Karpas-422 (cell line): ENCODE results near the gene ZNF516. TPM values are rescaled to one million over a fixed set of nuclear protein-coding genes. Genes with fewer than 3 reads are reported as not detected.

Source experiments
- DNase-seq: peaks from one replicate; pipeline ENCODE4 v3.0.0-alpha.2; 2015
- H2AFZ ChIP-seq: fragments of 200-600 bp; sonication (generic); 2 replicates; pipeline ENCODE4 v1.6.1; 2014; ENCODE audit warnings: antibody characterized with exemption, low read length, mixed read lengths
- H3K27ac ChIP-seq: fragments of 200-600 bp; sonication (generic); 2 replicates; pipeline ENCODE4 v1.5.1; 2014; ENCODE audit warnings: mild to moderate bottlenecking, low read length, moderate library complexity
- H3K27me3 ChIP-seq: fragments of 200-600 bp; sonication (generic); 2 replicates; pipeline ENCODE4 v1.6.1; 2014; ENCODE audit warnings: low read length, mixed read lengths
- H3K36me3 ChIP-seq: fragments of 200-600 bp; sonication (generic); 2 replicates; pipeline ENCODE4 v1.6.1; 2014; ENCODE audit warnings: low read length, mixed read lengths; ENCODE audit not compliant: insufficient read depth
- H3K4me1 ChIP-seq: fragments of 200-600 bp; sonication (generic); 2 replicates; pipeline ENCODE4 v1.6.1; 2014; ENCODE audit warnings: mild to moderate bottlenecking, low read length, mixed read lengths
- H3K4me2 ChIP-seq: fragments of 200-600 bp; sonication (generic); 2 replicates; pipeline ENCODE4 v1.6.1; 2014; ENCODE audit warnings: low read length, low read depth, mild to moderate bottlenecking; ENCODE audit not compliant: poor library complexity, severe bottlenecking
- H3K4me3 ChIP-seq: fragments of 200-600 bp; sonication (generic); 2 replicates; pipeline ENCODE4 v1.5.1; 2014; ENCODE audit warnings: mild to moderate bottlenecking, antibody characterized with exemption, low read length, mixed read lengths
- H3K79me2 ChIP-seq: fragments of 200-600 bp; sonication (generic); 2 replicates; pipeline ENCODE4 v1.6.1; 2014; ENCODE audit warnings: mild to moderate bottlenecking, low read length, mixed read lengths
- H3K9ac ChIP-seq: fragments of 200-600 bp; sonication (generic); 2 replicates; pipeline ENCODE4 v1.6.0; 2014; ENCODE audit warnings: low read length
- H3K9me2 ChIP-seq: fragments of 200-600 bp; sonication (generic), shearing (Covaris generic); replicated peaks from 2 replicates; pipeline ENCODE4 v1.6.0; 2014; ENCODE audit warnings: mild to moderate bottlenecking, low read length, moderate library complexity; ENCODE audit not compliant: insufficient read depth
- H3K9me3 ChIP-seq: fragments of 300-700, 200-600 bp; sonication (generic); 2 replicates; pipeline ENCODE4 v1.6.1; 2014; ENCODE audit warnings: low read length, mixed read lengths
- H4K20me1 ChIP-seq: fragments of 200-600 bp; sonication (generic); 2 replicates; pipeline ENCODE4 v1.6.1; 2014; ENCODE audit warnings: mild to moderate bottlenecking, antibody characterized with exemption, low read length, low read depth; ENCODE audit not compliant: insufficient read depth
- total RNA-seq: library from RNA; depleted of rRNA; stranded (reverse); fragments of >200 nt; shearing (Covaris generic); gene quantifications from 2 replicates; pipeline ENCODE4 v1.2.3, GENCODE V29; 2014; ENCODE audit warnings: low replicate concordance

ZNF516 gene
- total RNA-seq, 1 experiment from 2014 or later: 41.0 TPM

- Histone ChIP-seq H3K27ac (no peak overlapping the region), H3K9me3 (no peaks in the 10 kb centered on the region), H3K4me3 (no peak overlapping the region), H4K20me1 (peaks cover 3% of the 10 kb centered on the region; the same call in 1 of the 2 replicates), H3K4me1 (peaks cover 16% of the 10 kb centered on the region), H3K79me2 (peaks cover 51% of the 10 kb centered on the region), H3K9me2 (no peaks in the 10 kb centered on the region), H2AFZ (no peak overlapping the region), H3K9ac (no peak overlapping the region), H3K36me3 (peaks cover 60% of the 10 kb centered on the region; the same call in 1 of the 2 replicates), H3K27me3 (no peaks in the 10 kb centered on the region), H3K4me2 (no peak overlapping the region)
- no peak for DNase-seq
Measured at GRCh38 chr18:76363436-76364120, 131.5 kb downstream of the ZNF516 start.

GRCh38 chr18:76362676-76363075, 132.4 kb downstream of the ZNF516 start:
- Histone ChIP-seq H2AFZ (no peak overlapping the region), H3K4me1 (peaks cover 16% of the 10 kb centered on the region), H3K4me2 (no peak overlapping the region), H3K4me3 (no peak overlapping the region), H3K9ac (no peak overlapping the region), H3K79me2 (peaks cover 42% of the 10 kb centered on the region), H3K9me2 (no peaks in the 10 kb centered on the region), H3K27me3 (no peaks in the 10 kb centered on the region), H3K27ac (no peak overlapping the region), H3K9me3 (no peaks in the 10 kb centered on the region), H4K20me1 (peaks cover 3% of the 10 kb centered on the region; the same call in 1 of the 2 replicates), H3K36me3 (peaks cover 67% of the 10 kb centered on the region)
- no peak for DNase-seq

GRCh38 chr18:76361219-76361618, 133.8 kb downstream of the ZNF516 start:
- peaks cover 3% of the 10 kb centered on the region; the same call in 1 of the 2 replicates for H4K20me1 ChIP-seq
- DNase-seq: no peak

GRCh38 chr18:76359909-76360308, 135.1 kb downstream of the ZNF516 start:
- H3K79me2 ChIP-seq: peaks cover 16% of the 10 kb centered on the region
- H3K36me3 ChIP-seq: peaks cover 70% of the 10 kb centered on the region
- H3K9me2 ChIP-seq: no peaks in the 10 kb centered on the region
- no peaks in the 10 kb centered on the region for H3K27me3 ChIP-seq
- peaks cover 16% of the 10 kb centered on the region for H3K4me1 ChIP-seq
- H3K9ac ChIP-seq: no peak overlapping the region
- no peak overlapping the region for H3K4me2 ChIP-seq
- no peak overlapping the region for H3K4me3 ChIP-seq
- no peak for DNase-seq
- no peak overlapping the region for H3K27ac ChIP-seq
- H3K9me3 ChIP-seq: no peaks in the 10 kb centered on the region
- H4K20me1 ChIP-seq: peaks cover 3% of the 10 kb centered on the region; the same call in 1 of the 2 replicates
- H2AFZ ChIP-seq: no peak overlapping the region

More at GRCh38 chr18:76361219-76361618, 133.8 kb downstream of the ZNF516 start:
- Histone ChIP-seq H3K4me1 (peaks cover 17% of the 10 kb centered on the region), H3K27me3 (no peaks in the 10 kb centered on the region), H3K9ac (no peak overlapping the region), H3K4me3 (no peak overlapping the region), H3K27ac (no peak overlapping the region), H2AFZ (no peak overlapping the region), H3K79me2 (peaks cover 28% of the 10 kb centered on the region), H3K9me2 (no peaks in the 10 kb centered on the region), H3K9me3 (no peaks in the 10 kb centered on the region), H3K36me3 (peaks cover 72% of the 10 kb centered on the region), H3K4me2 (no peak overlapping the region)

- Histone ChIP-seq H3K9ac (no peak overlapping the region), H3K4me3 (no peak overlapping the region), H3K27ac (no peak overlapping the region), H4K20me1 (no peaks in the 10 kb centered on the region), H3K9me3 (no peaks in the 10 kb centered on the region), H3K4me1 (peaks cover 11% of the 10 kb centered on the region), H3K79me2 (peaks cover 5% of the 10 kb centered on the region; the same call in 1 of the 2 replicates), H3K9me2 (no peaks in the 10 kb centered on the region), H3K4me2 (no peak overlapping the region), H3K36me3 (peaks cover 75% of the 10 kb centered on the region), H3K27me3 (no peaks in the 10 kb centered on the region), H2AFZ (no peak overlapping the region)
- DNase-seq: no peak
Measured at GRCh38 chr18:76358774-76359173, 136.3 kb downstream of the ZNF516 start.

GRCh38 chr18:76357585-76358260, 137.3 kb downstream of the ZNF516 start:
- no peaks in the 10 kb centered on the region for H3K79me2 ChIP-seq
- no peak overlapping the region for H3K27ac ChIP-seq
- no peak for DNase-seq
- no peak overlapping the region for H3K4me3 ChIP-seq
- no peak overlapping the region for H2AFZ ChIP-seq
- H3K36me3 ChIP-seq: peaks cover 69% of the 10 kb centered on the region
- H3K4me2 ChIP-seq: no peak overlapping the region
- no peaks in the 10 kb centered on the region for H3K27me3 ChIP-seq
- no peak overlapping the region for H3K9ac ChIP-seq
- no peaks in the 10 kb centered on the region for H3K9me3 ChIP-seq
- 0 out of 2 replicates have a peak, but pooled peaks cover 5% of the 10 kb centered on the region for H4K20me1 ChIP-seq
- H3K9me2 ChIP-seq: no peaks in the 10 kb centered on the region
- H3K4me1 ChIP-seq: peaks cover 11% of the 10 kb centered on the region

GRCh38 chr18:76357174-76357573, 137.9 kb downstream of the ZNF516 start:
- DNase-seq: no peak
- Histone ChIP-seq H3K9me2 (no peaks in the 10 kb centered on the region), H4K20me1 (0 out of 2 replicates have a peak, but pooled peaks cover 5% of the 10 kb centered on the region), H3K36me3 (peaks cover 64% of the 10 kb centered on the region), H3K27ac (no peak overlapping the region), H3K4me3 (no peak overlapping the region), H3K9me3 (no peaks in the 10 kb centered on the region), H2AFZ (no peak overlapping the region), H3K79me2 (no peaks in the 10 kb centered on the region), H3K27me3 (no peaks in the 10 kb centered on the region), H3K4me2 (no peak overlapping the region), H3K9ac (no peak overlapping the region), H3K4me1 (peaks cover 11% of the 10 kb centered on the region)

GRCh38 chr18:76356666-76357065, 138.4 kb downstream of the ZNF516 start:
- DNase-seq: no peak
- H3K4me3 ChIP-seq: no peak overlapping the region
- no peaks in the 10 kb centered on the region for H3K9me2 ChIP-seq
- no peak overlapping the region for H3K27ac ChIP-seq
- no peaks in the 10 kb centered on the region for H3K79me2 ChIP-seq
- H3K4me2 ChIP-seq: no peak overlapping the region
- H3K9ac ChIP-seq: no peak overlapping the region
- no peak overlapping the region for H2AFZ ChIP-seq
- peaks cover 59% of the 10 kb centered on the region for H3K36me3 ChIP-seq
- 0 out of 2 replicates have a peak, but pooled peaks cover 5% of the 10 kb centered on the region for H4K20me1 ChIP-seq
- H3K9me3 ChIP-seq: no peaks in the 10 kb centered on the region
- H3K4me1 ChIP-seq: peaks cover 11% of the 10 kb centered on the region
- no peaks in the 10 kb centered on the region for H3K27me3 ChIP-seq
